ENCODE results near the gene TMEM131. TPM values are rescaled to one million over a fixed set of nuclear protein-coding genes. Genes with fewer than 3 reads are reported as not detected.

TMEM131 gene
- total and polyA plus RNA-seq, 2 of the 8 experiments (the other 6 are each of a cell fraction or from before 2014, with no cell fraction given): 9.7 to 22.9 TPM

GRCh38 chr2:98014379-98014778 lies 18.6 kb upstream of the TMEM131 start:
- no peak overlapping the region for H2BK120ac ChIP-seq (replicated peaks; ENCODE audit: low read depth, low read length)
- no peak overlapping the region for H2BK5ac ChIP-seq (ENCODE audit: low read depth, low read length)
- no peaks in the 10 kb centered on the region for H3K79me2 ChIP-seq (ENCODE audit: control insufficient read depth in 1 of 2, insufficient read depth in 2 of 2, low read length in 2 of 2)
- no peak for DNase-seq (ENCODE audit: low read depth in 1 of 2, low spot score in 2 of 2)
- H3K9me3 ChIP-seq (ENCODE audit: insufficient read depth in 2 of 2, low read depth in 1 of 2, low read length in 1 of 2): no peaks in the 10 kb centered on the region
- H2BK12ac ChIP-seq (ENCODE audit: low read depth, low read length): no peak overlapping the region
- H3K36me3 ChIP-seq (ENCODE audit: control insufficient read depth in 2 of 4, insufficient read depth in 4 of 4, low read length in 3 of 4): no peaks in the 10 kb centered on the region
- H2BK20ac ChIP-seq (ENCODE audit: low read length): no peak overlapping the region
- H3K14ac ChIP-seq (ENCODE audit: insufficient read length): no peak overlapping the region
- no peak for FAIRE-seq
- no peak overlapping the region for H3K18ac ChIP-seq (ENCODE audit: extremely low read depth, low read length)
- H3K4ac ChIP-seq (replicated peaks; ENCODE audit: insufficient read length, low read depth, low read length): no peak overlapping the region
- no peak overlapping the region for H3K56ac ChIP-seq (replicated peaks; ENCODE audit: insufficient read length, low read depth, low read length)
- H4K20me1 ChIP-seq (replicated peaks in 1 of 2; ENCODE audit: control insufficient read depth in 1 of 2, insufficient read depth in 2 of 2, low read length in 2 of 2): no peaks in the 10 kb centered on the region
- no peak overlapping the region for H3K9ac ChIP-seq (replicated peaks in 1 of 4; ENCODE audit: extremely low read depth in 1 of 4, low read depth in 3 of 4, low read length in 3 of 4)
- H3K27ac ChIP-seq (ENCODE audit: low read depth, low read length): no peak overlapping the region
- no peak overlapping the region for H2AK5ac ChIP-seq (ENCODE audit: low read depth, low read length)
- ChIA-PET CTCF (ENCODE audit: partially characterized antibody) (no interaction called here), POLR2A (ENCODE audit: partially characterized antibody) (no interaction called here)
- H3K4me1 ChIP-seq (replicated peaks in 1 of 4; ENCODE audit: control insufficient read depth in 3 of 4, insufficient read depth in 4 of 4, low read length in 3 of 4): no peaks in the 10 kb centered on the region
- H3K27me3 ChIP-seq (replicated peaks in 1 of 4; ENCODE audit: control insufficient read depth in 3 of 4, extremely low read depth in 1 of 4, insufficient read depth in 3 of 4, low read length in 3 of 4): no peaks in the 10 kb centered on the region; a peak in 1 of 7 replicates
- no peak overlapping the region for H4K5ac ChIP-seq (ENCODE audit: insufficient read length, low read depth, low read length)
- H3K4me2 ChIP-seq (ENCODE audit: insufficient read depth in 1 of 2, low read depth in 2 of 2, low read length in 2 of 2): no peak overlapping the region
- H3K4me3 ChIP-seq (ENCODE audit: extremely low read depth in 1 of 4, insufficient read depth in 2 of 4, low read depth in 3 of 4, low read length in 4 of 4): no peak overlapping the region
- H2AFZ ChIP-seq (ENCODE audit: low read length): no peak overlapping the region
- H3K23me2 ChIP-seq (ENCODE audit: low read depth, low read length): no peaks in the 10 kb centered on the region
- H3K79me1 ChIP-seq (ENCODE audit: low read depth, low read length): no peaks in the 10 kb centered on the region
- H3K23ac ChIP-seq (ENCODE audit: insufficient read length): no peak overlapping the region
- H4K91ac ChIP-seq (replicated peaks; ENCODE audit: insufficient read length, low read length): no peak overlapping the region
- no peak overlapping the region for H2BK15ac ChIP-seq (ENCODE audit: low read length)
- WGBS, 2 experiments (ENCODE audit: extremely low coverage in 1 of 2, insufficient coverage in 1 of 2, insufficient read length in 1 of 2, insufficient replicate concordance in 2 of 2, low coverage in 1 of 2, low lambda C conversion rate in 2 of 2, missing lambda C conversion rate in 1 of 2): 100% methylated on average over 1 of the region's 2 CpGs; no CpG with 5 or more reads in 1 of the 2 experiments
- no peak overlapping the region for H4K8ac ChIP-seq (ENCODE audit: extremely low read depth, insufficient read depth, low read length)
- no peak for TF ChIP-seq CHD1 (IDR thresholded peaks at IDR 0.05; ENCODE audit: low read depth, low read length)
- TF ChIP-seq NRF1 (IDR thresholded peaks at IDR 0.05; ENCODE audit: low read depth, low read length): no peak
- no peak for TF ChIP-seq KDM5A (IDR thresholded peaks at IDR 0.05; ENCODE audit: low read length)
- no peak for TF ChIP-seq SIN3A (conservative IDR thresholded peaks at IDR 0.05 in 1 of 2, IDR thresholded peaks at IDR 0.05 in 1 of 2; ENCODE audit: low read depth in 1 of 2, low read length in 2 of 2)
- no peak for TF ChIP-seq SP4 (IDR thresholded peaks at IDR 0.05; ENCODE audit: low read length)
- TF ChIP-seq ATF3 (IDR thresholded peaks at IDR 0.05; ENCODE audit: insufficient read depth, low read depth, low read length): no peak
- TF ChIP-seq CHD2 (IDR thresholded peaks at IDR 0.05; ENCODE audit: low read length): no peak
- no peak for TF ChIP-seq PHF8 (conservative IDR thresholded peaks at IDR 0.05; ENCODE audit: low read depth, low read length)
- TF ChIP-seq CREB1 (IDR thresholded peaks at IDR 0.05): no peak
- TF ChIP-seq YY1 (IDR thresholded peaks at IDR 0.05; ENCODE audit: low read depth, low read length): no peak
- TF ChIP-seq FOSL1 (IDR thresholded peaks at IDR 0.05; ENCODE audit: insufficient read depth, low read depth, low read length): no peak
- TF ChIP-seq CBX8 (IDR thresholded peaks at IDR 0.05; ENCODE audit: borderline replicate concordance, low read depth, low read length): no peak
- no peak for TF ChIP-seq BRCA1 (IDR thresholded peaks at IDR 0.05; ENCODE audit: low read depth, low read length)
- TF ChIP-seq RBBP5 (IDR thresholded peaks at IDR 0.05; ENCODE audit: borderline replicate concordance, low read depth, low read length): no peak
- TF ChIP-seq SUZ12 (IDR thresholded peaks at IDR 0.05; ENCODE audit: low read length): no peak

Measured in H1 (cell line).